ENCODE data around the gene TNN. TPM values are rescaled to one million over a fixed set of nuclear protein-coding genes. Genes with fewer than 3 reads are reported as not detected.

The TNN gene
- total RNA-seq, 1 experiment from 2014 or later, result 0.07 TPM

- CTCF ChIA-PET, result interaction anchor here (0.6 to 1.4 kb wide), 16 partner anchors 8 to 1897 kb away, joined by 3 to 16 read pairs (median 4); no protein-coding TSS in a partner anchor
- intact Hi-C loops (cut with micrococcal nuclease; ENCODE audit: unreplicated experiment), result no loop called here
Measured at GRCh38 chr1:175146529-175147213, 79.0 kb downstream of the TNN start.

GRCh38 chr1:175147569-175147968, 79.9 kb downstream of the TNN start:
- CTCF ChIA-PET, result no interaction called here
- Mint-ChIP-seq H3K27ac (ENCODE audit: unreplicated experiment) (no peak overlapping the region), H3K27me3 (ENCODE audit: unreplicated experiment) (peaks cover 83% of the 10 kb centered on the region), H3K4me1 (ENCODE audit: low read depth, unreplicated experiment) (peaks cover 21% of the 10 kb centered on the region), H3K36me3 (ENCODE audit: insufficient read depth, unreplicated experiment) (no peaks in the 10 kb centered on the region), H3K9me3 (ENCODE audit: low read depth, unreplicated experiment) (no peaks in the 10 kb centered on the region), H3K4me3 (ENCODE audit: low read depth, unreplicated experiment) (no peak overlapping the region)
- DNase-seq, result no peak
- no TSS peak for BruUV-seq (replicated peaks)
- intact Hi-C loops (cut with micrococcal nuclease; ENCODE audit: unreplicated experiment), result no loop called here
- no peak for TF ChIP-seq CTCF (IDR thresholded peaks at IDR 0.05; ENCODE audit: unreplicated experiment)

More at GRCh38 chr1:175146529-175147213, 79.0 kb downstream of the TNN start:
- peaks cover 14% of the 10 kb centered on the region for H3K4me1 Mint-ChIP-seq (ENCODE audit: low read depth, unreplicated experiment)
- no peaks in the 10 kb centered on the region for H3K9me3 Mint-ChIP-seq (ENCODE audit: low read depth, unreplicated experiment)
- no peaks in the 10 kb centered on the region for H3K36me3 Mint-ChIP-seq (ENCODE audit: insufficient read depth, unreplicated experiment)
- peak; percentile 89 for TF ChIP-seq CTCF (IDR thresholded peaks at IDR 0.05; ENCODE audit: unreplicated experiment)
- peaks cover 83% of the 10 kb centered on the region for H3K27me3 Mint-ChIP-seq (ENCODE audit: unreplicated experiment)
- no TSS peak for BruUV-seq (replicated peaks)
- H3K27ac Mint-ChIP-seq (ENCODE audit: unreplicated experiment), result no peak overlapping the region
- peak; percentile 83 for DNase-seq
- H3K4me3 Mint-ChIP-seq (ENCODE audit: low read depth, unreplicated experiment), result no peak overlapping the region

- no peak for TF ChIP-seq CTCF (IDR thresholded peaks at IDR 0.05; ENCODE audit: unreplicated experiment)
- intact Hi-C loops (cut with micrococcal nuclease; ENCODE audit: unreplicated experiment), result no loop called here
- CTCF ChIA-PET, result no interaction called here
- H3K27me3 Mint-ChIP-seq (ENCODE audit: unreplicated experiment), result peaks cover 83% of the 10 kb centered on the region
- H3K4me3 Mint-ChIP-seq (ENCODE audit: low read depth, unreplicated experiment), result no peak overlapping the region
- H3K36me3 Mint-ChIP-seq (ENCODE audit: insufficient read depth, unreplicated experiment), result no peaks in the 10 kb centered on the region
- no TSS peak for BruUV-seq (replicated peaks)
- H3K9me3 Mint-ChIP-seq (ENCODE audit: low read depth, unreplicated experiment), result no peaks in the 10 kb centered on the region
- peaks cover 21% of the 10 kb centered on the region for H3K4me1 Mint-ChIP-seq (ENCODE audit: low read depth, unreplicated experiment)
- DNase-seq, result no peak
- no peak overlapping the region for H3K27ac Mint-ChIP-seq (ENCODE audit: unreplicated experiment)
Measured at GRCh38 chr1:175148068-175148467, 80.4 kb downstream of the TNN start.

- Mint-ChIP-seq H3K27ac (ENCODE audit: unreplicated experiment) (no peak overlapping the region), H3K9me3 (ENCODE audit: low read depth, unreplicated experiment) (no peaks in the 10 kb centered on the region), H3K4me3 (ENCODE audit: low read depth, unreplicated experiment) (no peak overlapping the region), H3K36me3 (ENCODE audit: insufficient read depth, unreplicated experiment) (no peaks in the 10 kb centered on the region), H3K4me1 (ENCODE audit: low read depth, unreplicated experiment) (peaks cover 21% of the 10 kb centered on the region), H3K27me3 (ENCODE audit: unreplicated experiment) (peaks cover 72% of the 10 kb centered on the region)
- DNase-seq, result peak; percentile 27
- intact Hi-C loops (cut with micrococcal nuclease; ENCODE audit: unreplicated experiment), result loop anchor here (5.0 kb wide), 1 partner anchor 922 kb away; no protein-coding TSS in a partner anchor
- TF ChIP-seq CTCF (IDR thresholded peaks at IDR 0.05; ENCODE audit: unreplicated experiment), result no peak
- CTCF ChIA-PET, result interaction anchor here (1.2 to 2.9 kb wide), 6 partner anchors 9 to 170 kb away, joined by 4 to 90 read pairs (median 6); no protein-coding TSS in a partner anchor
- BruUV-seq (replicated peaks), result no TSS peak
Measured at GRCh38 chr1:175150596-175151319, 83.1 kb downstream of the TNN start.
